ENCODE data around the gene LAMA2. TPM values are rescaled to one million over a fixed set of nuclear protein-coding genes. Genes with fewer than 3 reads are reported as not detected.

The LAMA2 gene
- total RNA-seq, 1 experiment from 2014 or later, result 4.2 TPM

DNA sequence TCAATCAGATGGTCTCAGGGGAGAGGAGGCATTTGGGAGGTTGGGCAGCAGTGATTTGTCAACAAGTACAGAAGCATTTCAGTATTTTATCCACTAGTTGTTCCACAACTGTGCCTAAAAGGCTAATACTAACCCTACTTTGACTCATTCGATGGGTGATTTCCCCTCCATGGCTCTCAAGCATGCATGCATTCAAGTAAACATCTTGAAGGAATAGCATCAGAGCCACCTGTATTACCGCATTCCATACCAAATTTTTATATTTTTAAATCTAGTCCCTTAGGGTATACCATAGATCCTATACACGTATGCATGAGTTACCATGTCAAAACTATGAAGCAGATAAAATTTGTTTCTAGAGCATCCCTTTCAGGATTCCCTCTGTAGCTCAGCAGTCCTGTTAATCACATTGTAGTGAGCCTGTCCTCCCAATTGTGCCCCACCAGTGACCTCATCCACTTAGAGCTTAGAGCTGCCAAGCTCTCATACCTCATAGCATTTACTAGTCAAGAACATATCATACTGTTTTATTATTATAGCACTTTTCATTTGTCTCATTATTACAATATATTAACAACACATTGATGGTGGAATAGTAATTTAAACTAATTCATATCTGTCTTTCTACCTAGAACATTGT is 213.8 kb downstream of the LAMA2 start:
- no peak overlapping the region for H3K27ac Mint-ChIP-seq
- H3K14ac ChIP-seq (ENCODE audit: insufficient read depth, low read length), result no peak overlapping the region
- H3K9me3 Mint-ChIP-seq, result no peaks in the 10 kb centered on the region

More for the DNA sequence above, 213.8 kb downstream of the LAMA2 start:
- Histone ChIP-seq H3K18ac (ENCODE audit: insufficient read length, low read depth, low read length) (no peak overlapping the region), H3T11ph (ENCODE audit: low read length) (no peak overlapping the region), H3K4me2 (ENCODE audit: insufficient read depth, insufficient read length, low read length) (no peak overlapping the region), H4K8ac (replicated peaks; ENCODE audit: insufficient read length, low read depth, low read length) (no peak overlapping the region), H3K27ac (ENCODE audit: insufficient read length, low read depth, low read length) (no peak overlapping the region), H3K23ac (ENCODE audit: insufficient read length, low read depth, low read length) (no peak overlapping the region), H3K56ac (ENCODE audit: insufficient read length, low read depth, low read length) (no peak overlapping the region), H2BK20ac (ENCODE audit: low read depth, low read length, poor library complexity, severe bottlenecking) (no peak overlapping the region), H4K5ac (ENCODE audit: insufficient read length, low read depth, low read length) (no peak overlapping the region), H2BK12ac (ENCODE audit: insufficient read length, low read depth, low read length) (no peak overlapping the region), H3K79me1 (ENCODE audit: insufficient read depth, low read depth, low read length, poor library complexity, severe bottlenecking) (no peaks in the 10 kb centered on the region), H3K4me1 (ENCODE audit: insufficient read depth, low read length) (no peaks in the 10 kb centered on the region), H3K4ac (ENCODE audit: low read depth, low read length) (no peak overlapping the region), H2BK5ac (ENCODE audit: insufficient read length, low read length) (no peak overlapping the region), H3K27me3 (ENCODE audit: insufficient read depth, low read length) (no peaks in the 10 kb centered on the region), H3K9ac (ENCODE audit: extremely low read depth, insufficient read length, low read length) (no peak overlapping the region), H2BK120ac (ENCODE audit: low read depth, low read length, poor library complexity, severe bottlenecking) (no peak overlapping the region), H2AK5ac (ENCODE audit: insufficient read length, low read length) (no peak overlapping the region), H4K91ac (ENCODE audit: insufficient read length, low read depth, low read length) (no peak overlapping the region), H4K20me1 (ENCODE audit: control insufficient read depth, insufficient read depth, insufficient read length) (no peaks in the 10 kb centered on the region), H3K79me2 (ENCODE audit: insufficient read depth, low read length) (no peaks in the 10 kb centered on the region), H3K9me3 (ENCODE audit: control insufficient read depth, low read depth, low read length) (no peaks in the 10 kb centered on the region), H3K23me2 (ENCODE audit: insufficient read length, low read depth, low read length, poor library complexity, severe bottlenecking) (no peaks in the 10 kb centered on the region), H2AFZ (ENCODE audit: low read length) (no peak overlapping the region), H2BK15ac (ENCODE audit: low read depth, low read length) (no peak overlapping the region)
- TF ChIP-seq, protein P1, sequence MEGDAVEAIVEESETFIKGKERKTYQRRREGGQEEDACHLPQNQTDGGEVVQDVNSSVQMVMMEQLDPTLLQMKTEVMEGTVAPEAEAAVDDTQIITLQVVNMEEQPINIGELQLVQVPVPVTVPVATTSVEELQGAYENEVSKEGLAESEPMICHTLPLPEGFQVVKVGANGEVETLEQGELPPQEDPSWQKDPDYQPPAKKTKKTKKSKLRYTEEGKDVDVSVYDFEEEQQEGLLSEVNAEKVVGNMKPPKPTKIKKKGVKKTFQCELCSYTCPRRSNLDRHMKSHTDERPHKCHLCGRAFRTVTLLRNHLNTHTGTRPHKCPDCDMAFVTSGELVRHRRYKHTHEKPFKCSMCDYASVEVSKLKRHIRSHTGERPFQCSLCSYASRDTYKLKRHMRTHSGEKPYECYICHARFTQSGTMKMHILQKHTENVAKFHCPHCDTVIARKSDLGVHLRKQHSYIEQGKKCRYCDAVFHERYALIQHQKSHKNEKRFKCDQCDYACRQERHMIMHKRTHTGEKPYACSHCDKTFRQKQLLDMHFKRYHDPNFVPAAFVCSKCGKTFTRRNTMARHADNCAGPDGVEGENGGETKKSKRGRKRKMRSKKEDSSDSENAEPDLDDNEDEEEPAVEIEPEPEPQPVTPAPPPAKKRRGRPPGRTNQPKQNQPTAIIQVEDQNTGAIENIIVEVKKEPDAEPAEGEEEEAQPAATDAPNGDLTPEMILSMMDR (conservative IDR thresholded peaks at IDR 0.05), result no peak
- Mint-ChIP-seq H3K4me3 (no peak overlapping the region), H3K4me1 (peaks cover 4 to 12% of the 10 kb centered on the region in 2 experiments; a peak in 2 of 4 replicates), H3K27me3 (ENCODE audit: low read depth) (no peaks in the 10 kb centered on the region), H3K36me3 (ENCODE audit: insufficient read depth in 1 of 3, low read depth in 3 of 3) (no peaks in the 10 kb centered on the region)
- DNase-seq, result no peak
- no CpG with 5 or more reads among the region's 3 CpGs for WGBS (ENCODE audit: extremely low coverage, insufficient read length, low lambda C conversion rate)
